ENCODE measurements around the gene ZNF319.

ZNF319 gene

GRCh38 chr16:57999971-58000705 lies at the start of gene ZNF319:
Gene ZNF319, minus strand, starts transcription at chr16:58000672. Its CDS starts 2,407 bp downstream, at chr16:57998265.
- peak within 1 kb of the TSS; percentile 96 for H3K27ac Mint-ChIP-seq
- DNase-seq (no peak), ATAC-seq (replicated peaks) (peak; percentile 30 to 34)
- H3K4me3 Mint-ChIP-seq: peak within 1 kb of the TSS; percentile 96 to 98
- H3K9me3 Mint-ChIP-seq: no peaks in the 10 kb centered on the region
- H3K36me3 Mint-ChIP-seq: peaks cover 26 to 36% of the 10 kb centered on the region in 2 donors
- H3K4me1 Mint-ChIP-seq: peaks cover 37 to 61% of the 10 kb centered on the region in 2 donors
- H3K27me3 Mint-ChIP-seq: no peaks in the 10 kb centered on the region

DNA sequence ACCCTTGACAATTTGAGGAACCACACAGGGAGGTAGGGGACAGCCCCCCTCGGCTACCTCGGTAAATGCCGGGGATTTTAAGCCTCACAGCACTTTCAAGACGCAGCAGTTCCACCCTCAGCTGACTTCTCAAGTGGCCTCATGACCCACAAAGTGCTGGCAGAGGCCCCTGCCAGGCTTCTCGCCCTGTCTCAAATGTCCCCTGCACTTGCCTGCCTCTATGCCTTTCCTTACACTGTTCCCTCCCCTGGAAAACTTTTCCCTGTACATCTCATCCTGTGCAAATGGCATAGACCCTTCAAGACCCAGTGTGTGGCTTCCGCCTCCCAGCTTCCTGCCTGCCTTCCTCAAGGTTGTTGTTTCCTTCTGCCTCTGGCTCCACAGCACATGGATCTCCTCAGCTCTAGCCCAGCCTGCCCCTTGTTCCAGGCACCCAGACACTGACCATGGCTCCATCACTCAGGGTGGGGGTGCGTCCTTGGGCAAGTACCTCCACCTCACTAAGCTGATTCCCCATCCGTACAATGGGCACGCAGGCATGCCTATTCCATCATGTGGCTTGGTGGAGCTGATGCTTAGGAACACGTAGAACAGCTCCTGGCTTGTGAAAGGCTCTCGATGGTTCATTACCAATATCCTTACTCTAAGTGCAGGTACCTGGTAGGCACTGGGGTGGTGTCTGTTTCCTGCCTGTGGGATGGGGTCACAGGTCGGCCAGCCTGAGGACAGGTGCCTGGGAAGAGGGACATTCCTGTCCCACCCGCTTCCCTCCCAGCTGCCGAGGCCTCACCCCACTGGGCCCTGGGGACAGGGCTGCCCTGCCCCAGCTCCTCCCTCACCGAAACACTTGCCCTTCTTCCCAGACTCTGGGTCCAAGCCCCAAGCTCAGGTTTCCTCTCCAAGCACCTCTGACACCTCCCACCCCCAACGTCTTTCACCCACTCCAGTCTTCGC lies 49.0 kb upstream of the ZNF319 start:
- Mint-ChIP-seq H3K4me1 (no peaks in the 10 kb centered on the region), H3K36me3 (no peaks in the 10 kb centered on the region), H3K9me3 (peaks cover 0 to 3% of the 10 kb centered on the region in 2 donors), H3K4me3 (no peak overlapping the region), H3K27me3 (peaks cover 7 to 12% of the 10 kb centered on the region in 2 donors), H3K27ac (no peak overlapping the region)
- ATAC-seq (replicated peaks): no peak
- DNase-seq: no peak

DNA sequence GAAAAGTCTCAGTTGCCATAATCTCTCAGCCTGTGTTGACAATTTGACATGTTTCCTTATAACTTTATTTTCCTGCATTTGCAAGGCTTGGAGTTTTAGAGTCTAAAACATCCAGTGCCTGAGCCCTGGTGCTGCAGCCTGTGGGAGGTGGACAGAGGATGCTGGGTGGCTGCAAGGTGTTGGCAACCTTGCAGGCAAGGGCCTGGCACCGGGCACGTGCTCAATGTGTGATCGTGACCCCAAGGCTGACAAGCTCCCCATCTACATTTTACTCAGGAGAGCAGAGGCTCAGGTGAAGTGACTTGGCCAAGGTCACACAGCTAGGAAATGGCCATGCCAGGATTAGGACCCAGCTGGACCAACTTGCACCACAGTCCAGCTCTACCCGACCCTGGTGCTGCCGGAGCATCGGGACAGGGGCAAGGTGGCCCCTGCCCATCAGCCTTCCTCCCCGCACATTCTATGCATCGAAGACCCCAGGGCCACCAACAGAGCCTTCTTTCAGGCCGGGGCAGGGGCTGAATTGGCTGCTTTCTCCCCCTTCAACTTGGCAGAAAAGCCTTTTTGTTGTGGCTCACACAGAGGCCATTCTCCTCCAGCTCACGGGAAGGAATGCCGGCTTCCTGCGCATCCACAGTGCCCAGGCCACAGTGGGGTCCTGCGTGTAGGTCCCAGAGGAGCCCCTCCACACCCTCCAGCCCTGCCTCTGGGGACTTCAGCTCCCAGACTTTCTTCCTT lies 48.2 kb upstream of the ZNF319 start:
- ATAC-seq (replicated peaks): no peak
- peaks cover 7 to 12% of the 10 kb centered on the region in 2 donors for H3K27me3 Mint-ChIP-seq
- no peak for DNase-seq
- peaks cover 0 to 3% of the 10 kb centered on the region in 2 donors for H3K9me3 Mint-ChIP-seq
- no peaks in the 10 kb centered on the region for H3K4me1 Mint-ChIP-seq
- no peaks in the 10 kb centered on the region for H3K36me3 Mint-ChIP-seq
- no peak overlapping the region for H3K4me3 Mint-ChIP-seq
- H3K27ac Mint-ChIP-seq: no peak overlapping the region

DNA sequence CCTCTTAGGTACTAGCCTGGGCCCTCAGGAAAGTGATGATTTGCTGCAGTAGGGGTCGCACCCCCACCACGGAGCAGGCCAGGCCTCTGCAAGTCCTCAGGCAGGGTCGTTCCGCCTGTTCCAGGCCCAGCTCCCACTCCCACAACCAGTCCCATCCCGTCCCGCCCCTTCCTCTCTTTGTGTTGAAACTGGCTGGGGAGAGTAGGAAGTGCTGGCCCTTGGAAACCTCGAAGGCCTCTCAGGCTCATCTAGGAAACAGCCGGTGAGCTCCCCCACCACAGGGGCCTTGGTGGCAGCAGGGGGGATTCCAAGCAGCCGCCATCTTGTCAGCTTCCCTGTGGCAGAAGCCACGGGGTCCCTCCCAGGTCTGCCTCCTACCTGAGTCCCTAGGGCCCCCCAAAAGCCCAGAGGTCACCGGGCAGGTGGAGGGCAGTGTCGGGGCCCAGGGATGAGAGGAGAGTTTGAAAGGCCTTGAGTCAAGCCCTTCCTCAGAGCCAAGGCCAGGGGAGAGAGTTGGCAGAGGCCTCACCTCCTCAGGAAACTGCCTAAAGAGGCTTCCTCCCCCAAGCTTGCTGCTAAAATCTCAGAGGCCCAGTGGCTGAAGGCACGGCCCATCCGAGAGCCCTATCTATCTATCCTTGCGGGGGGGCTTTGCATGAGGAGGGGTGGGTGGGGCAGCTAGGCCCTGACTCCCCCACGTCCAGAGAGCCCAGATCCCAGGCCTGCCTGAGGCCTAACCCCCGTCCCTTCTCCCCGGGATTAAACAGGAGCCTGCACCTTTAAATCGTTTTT lies 47.3 kb upstream of the ZNF319 start:
- no peaks in the 10 kb centered on the region for H3K36me3 Mint-ChIP-seq
- no peak overlapping the region for H3K4me3 Mint-ChIP-seq
- H3K27ac Mint-ChIP-seq: no peak overlapping the region
- ATAC-seq (replicated peaks) (no peak), DNase-seq (no peak)
- peaks cover 7 to 12% of the 10 kb centered on the region in 2 donors for H3K27me3 Mint-ChIP-seq
- peaks cover 0 to 3% of the 10 kb centered on the region in 2 donors for H3K9me3 Mint-ChIP-seq
- H3K4me1 Mint-ChIP-seq: no peaks in the 10 kb centered on the region

- no peak overlapping the region for H3K4me3 Mint-ChIP-seq
- peaks cover 0 to 3% of the 10 kb centered on the region in 2 donors for H3K9me3 Mint-ChIP-seq
- H3K4me1 Mint-ChIP-seq: no peaks in the 10 kb centered on the region
- ATAC-seq (replicated peaks) (no peak), DNase-seq (no peak)
- peaks cover 7 to 12% of the 10 kb centered on the region in 2 donors for H3K27me3 Mint-ChIP-seq
- no peak overlapping the region for H3K27ac Mint-ChIP-seq
- no peaks in the 10 kb centered on the region for H3K36me3 Mint-ChIP-seq
These were observed 46.5 kb upstream of the ZNF319 start for GRCh38 chr16:58046936-58047335.

- Mint-ChIP-seq H3K36me3 (no peaks in the 10 kb centered on the region), H3K9me3 (peaks cover 0 to 3% of the 10 kb centered on the region in 2 donors), H3K27ac (no peak overlapping the region), H3K4me3 (no peak overlapping the region), H3K4me1 (no peaks in the 10 kb centered on the region), H3K27me3 (peaks cover 4 to 11% of the 10 kb centered on the region in 2 donors)
- DNase-seq: no peak
- no peak for ATAC-seq (replicated peaks)
These were observed 45.8 kb upstream of the ZNF319 start for GRCh38 chr16:58046054-58046881.

DNA sequence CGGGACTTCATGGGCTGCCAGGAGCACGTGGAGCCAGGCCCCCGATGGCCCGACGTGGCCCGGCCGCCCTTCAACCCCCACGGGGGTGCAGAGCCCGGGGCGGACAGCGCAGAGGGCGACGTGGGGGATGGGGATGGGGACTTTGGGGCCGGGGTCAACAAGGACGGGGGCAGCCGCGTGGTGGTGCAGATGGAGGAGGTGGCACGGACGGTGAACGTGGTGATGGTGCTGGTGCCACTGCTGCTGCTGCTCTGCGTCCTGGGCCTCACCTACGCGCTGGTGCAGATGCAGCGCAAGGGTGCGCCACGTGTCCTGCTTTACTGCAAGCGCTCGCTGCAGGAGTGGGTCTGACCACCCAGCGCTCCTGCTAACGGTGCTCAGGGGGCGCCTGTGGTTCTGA lies 44.6 kb upstream of the ZNF319 start:
- H3K4me3 Mint-ChIP-seq: no peak overlapping the region
- H3K4me1 Mint-ChIP-seq: no peaks in the 10 kb centered on the region
- no peaks in the 10 kb centered on the region for H3K9me3 Mint-ChIP-seq
- no peak for DNase-seq
- no peak overlapping the region for H3K27ac Mint-ChIP-seq
- ATAC-seq (replicated peaks): no peak
- peaks cover 0 to 4% of the 10 kb centered on the region in 2 donors for H3K27me3 Mint-ChIP-seq
- H3K36me3 Mint-ChIP-seq: no peaks in the 10 kb centered on the region

DNA sequence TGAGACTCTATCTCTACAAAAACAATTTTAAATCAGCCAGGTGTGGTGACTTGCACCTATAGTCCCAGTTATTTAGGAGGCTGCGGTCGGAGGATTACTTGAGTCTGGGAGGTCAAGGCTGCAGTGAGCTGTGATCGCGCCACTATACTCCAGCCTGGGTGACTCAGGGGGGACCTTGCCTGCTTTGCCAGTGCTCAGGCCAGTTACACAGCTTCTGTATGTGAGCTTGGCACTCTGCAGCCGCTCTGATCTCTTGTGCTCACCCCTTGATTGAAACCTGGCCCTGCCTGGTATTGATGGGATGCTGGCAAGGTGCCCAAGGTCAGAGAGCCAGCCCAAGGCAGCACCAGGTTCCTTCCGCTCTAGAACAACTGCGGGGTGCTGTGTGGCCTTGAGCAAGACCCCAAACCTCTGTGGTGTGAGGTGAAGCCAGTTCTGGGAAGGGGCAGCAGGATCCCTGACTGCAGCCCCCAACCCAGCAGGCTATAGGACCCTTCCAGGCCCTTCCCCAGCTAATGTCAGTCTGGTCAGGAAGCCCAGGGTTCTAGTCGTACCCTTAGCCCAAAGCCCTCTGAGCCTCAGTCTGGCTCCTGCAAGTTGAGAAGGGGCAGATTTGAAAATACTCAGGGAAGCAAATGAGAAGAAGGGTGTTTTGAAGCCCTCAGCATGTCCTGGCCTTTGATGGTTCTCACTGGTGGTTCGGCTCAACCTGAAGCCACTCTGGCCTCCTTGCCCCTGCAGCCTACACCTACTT lies 44.0 kb upstream of the ZNF319 start:
- H3K27ac Mint-ChIP-seq: no peak overlapping the region
- H3K9me3 Mint-ChIP-seq: no peaks in the 10 kb centered on the region
- no peaks in the 10 kb centered on the region for H3K4me1 Mint-ChIP-seq
- peaks cover 0 to 3% of the 10 kb centered on the region in 2 donors for H3K27me3 Mint-ChIP-seq
- DNase-seq (no peak), ATAC-seq (replicated peaks) (no peak)
- H3K36me3 Mint-ChIP-seq: no peaks in the 10 kb centered on the region
- H3K4me3 Mint-ChIP-seq: no peak overlapping the region

GRCh38 chr16:58043571-58044155 lies 43.2 kb upstream of the ZNF319 start:
- Mint-ChIP-seq H3K4me3 (no peak overlapping the region), H3K4me1 (no peaks in the 10 kb centered on the region), H3K27ac (no peak overlapping the region), H3K36me3 (no peaks in the 10 kb centered on the region), H3K9me3 (no peaks in the 10 kb centered on the region), H3K27me3 (no peaks in the 10 kb centered on the region)
- no peak for ATAC-seq (replicated peaks)
- DNase-seq: no peak

- Mint-ChIP-seq H3K9me3 (no peaks in the 10 kb centered on the region), H3K36me3 (no peaks in the 10 kb centered on the region), H3K27ac (no peak overlapping the region), H3K27me3 (no peaks in the 10 kb centered on the region), H3K4me3 (no peak overlapping the region), H3K4me1 (no peaks in the 10 kb centered on the region)
- ATAC-seq (replicated peaks) (no peak), DNase-seq (no peak)
These were observed 42.5 kb upstream of the ZNF319 start for GRCh38 chr16:58042886-58043515.

- H3K4me1 Mint-ChIP-seq: no peaks in the 10 kb centered on the region
- H3K27me3 Mint-ChIP-seq: no peaks in the 10 kb centered on the region
- DNase-seq (no peak), ATAC-seq (replicated peaks) (no peak)
- no peak overlapping the region for H3K27ac Mint-ChIP-seq
- H3K36me3 Mint-ChIP-seq: no peaks in the 10 kb centered on the region
- no peaks in the 10 kb centered on the region for H3K9me3 Mint-ChIP-seq
- H3K4me3 Mint-ChIP-seq: no peak overlapping the region
These were observed 41.8 kb upstream of the ZNF319 start for GRCh38 chr16:58042001-58042885.
